Breast epithelium (tissue), 3 donors: Measurements from ENCODE around the gene ABCC2.

Source experiments
- CTCF ChIP-seq, 3 donors: fragments of 450-650 bp; IDR thresholded peaks; one replicate each; pipeline ENCODE4 v1.5.1; 2016 to 2017; ENCODE audit warnings: antibody characterized with exemption in 3 of 3, mild to moderate bottlenecking in 3 of 3, moderate library complexity in 3 of 3
- POLR2AphosphoS5 ChIP-seq, 3 donors: sonication (generic); formaldehyde crosslinking; IDR thresholded peaks; one replicate each; pipeline ENCODE4 v1.6.1; 2017; ENCODE audit warnings: antibody characterized with exemption in 3 of 3

DNA sequence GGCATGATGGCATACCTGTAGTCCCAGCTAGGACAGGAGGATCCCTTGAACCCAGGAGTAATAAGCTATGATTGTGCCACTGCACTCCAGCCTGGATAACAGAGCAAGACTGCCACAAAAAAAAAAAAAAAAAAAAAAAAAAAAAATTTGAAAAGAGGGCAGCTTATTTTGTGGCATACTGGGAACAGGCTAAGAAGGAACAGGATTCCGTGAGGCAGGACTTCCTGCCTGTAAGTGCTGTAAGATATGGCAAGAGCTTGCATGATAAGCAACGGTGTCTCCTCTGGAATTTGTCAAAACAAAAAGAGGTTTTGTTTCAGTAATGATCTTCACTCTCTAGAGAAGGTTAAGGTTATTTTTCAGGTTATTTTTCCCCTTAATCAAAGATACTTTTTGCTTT, 101.1 kb downstream of the ABCC2 start:
- TF ChIP-seq POLR2AphosphoS5 (IDR thresholded peaks at IDR 0.05): no peak
- TF ChIP-seq CTCF (IDR thresholded peaks at IDR 0.05): no peak
